ENCODE results near the gene DNAAF1.

The DNAAF1 gene

GRCh38 chr16:84161037-84161436, 15.9 kb downstream of the DNAAF1 start:
- DNase-seq (ENCODE audit: low read depth), result no peak

- DNase-seq (ENCODE audit: low read depth), result no peak
Observed at GRCh38 chr16:84161801-84162200, 16.7 kb downstream of the DNAAF1 start.

GRCh38 chr16:84165746-84166145, 20.6 kb downstream of the DNAAF1 start:
- DNase-seq (ENCODE audit: low read depth), result no peak

GRCh38 chr16:84166796-84167695, 21.9 kb downstream of the DNAAF1 start:
- DNase-seq (ENCODE audit: low read depth), result no peak

DNA sequence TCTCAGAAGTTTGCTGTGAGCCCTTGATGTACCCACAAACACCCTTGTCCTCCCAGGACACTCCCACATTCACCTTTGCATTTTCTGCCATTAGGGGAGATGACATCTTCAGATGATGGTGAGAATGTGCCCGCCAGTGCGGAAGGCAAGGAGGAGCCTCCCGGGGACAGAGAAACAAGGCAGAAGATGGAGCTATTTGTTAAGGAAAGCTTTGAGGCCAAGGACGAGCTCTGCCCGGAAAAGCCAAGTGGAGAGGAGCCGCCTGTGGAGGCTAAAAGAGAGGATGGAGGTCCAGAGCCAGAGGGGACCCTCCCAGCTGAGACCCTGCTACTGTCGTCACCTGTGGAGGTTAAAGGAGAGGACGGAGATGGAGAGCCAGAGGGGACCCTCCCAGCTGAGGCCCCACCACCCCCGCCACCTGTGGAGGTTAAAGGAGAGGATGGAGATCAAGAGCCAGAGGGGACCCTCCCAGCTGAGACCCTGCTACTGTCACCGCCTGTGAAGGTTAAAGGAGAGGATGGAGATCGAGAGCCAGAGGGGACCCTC, 24.7 kb downstream of the DNAAF1 start:
- DNase-seq (ENCODE audit: low read depth), result no peak

GRCh38 chr16:84174396-84174795, 29.3 kb downstream of the DNAAF1 start:
- no peak for DNase-seq (ENCODE audit: low read depth)

DNA sequence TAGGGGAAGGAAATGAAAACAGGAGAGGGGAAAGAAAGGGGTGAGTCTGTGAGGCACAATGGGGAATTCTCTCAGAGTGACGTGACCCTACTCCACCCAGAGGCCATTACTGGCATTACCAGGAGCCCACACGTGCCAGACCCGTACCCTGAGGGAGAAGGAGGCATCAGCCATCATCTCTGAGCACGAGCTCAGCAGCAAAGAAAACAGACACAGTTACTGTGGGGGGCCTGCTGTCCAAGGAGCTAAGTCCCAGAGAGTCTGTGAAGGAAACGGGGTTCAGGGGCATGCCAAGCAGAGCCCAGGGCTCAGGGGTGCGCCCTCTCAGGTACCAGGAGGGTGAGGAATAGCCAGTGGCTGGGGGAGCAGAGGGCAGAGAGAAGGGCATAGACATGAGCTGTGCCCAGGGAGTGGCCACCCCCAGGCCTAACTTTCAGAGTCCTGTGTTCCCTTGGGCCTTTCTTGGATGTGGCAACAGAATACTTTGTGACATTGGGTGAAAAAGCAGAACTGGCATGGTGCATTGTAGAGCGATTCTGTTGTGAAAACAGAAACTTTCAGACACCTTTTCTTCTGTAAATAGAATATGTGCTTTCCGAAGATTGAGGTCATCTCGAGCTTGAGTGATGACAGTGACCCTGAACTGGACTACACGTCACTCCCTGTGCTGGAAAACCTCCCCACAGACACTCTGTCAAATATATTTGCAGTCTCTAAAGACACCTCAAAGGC, 30.4 kb downstream of the DNAAF1 start:
- peak; percentile 50 for DNase-seq (ENCODE audit: low read depth)

- DNase-seq (ENCODE audit: low read depth), result no peak
Observed at GRCh38 chr16:84176192-84177053, 31.3 kb downstream of the DNAAF1 start.

- DNase-seq (ENCODE audit: low read depth), result no peak
Observed at GRCh38 chr16:84177741-84178073, 32.6 kb downstream of the DNAAF1 start.

GRCh38 chr16:84178146-84178765, 33.1 kb downstream of the DNAAF1 start:
- DNase-seq (ENCODE audit: low read depth), result no peak

DNA sequence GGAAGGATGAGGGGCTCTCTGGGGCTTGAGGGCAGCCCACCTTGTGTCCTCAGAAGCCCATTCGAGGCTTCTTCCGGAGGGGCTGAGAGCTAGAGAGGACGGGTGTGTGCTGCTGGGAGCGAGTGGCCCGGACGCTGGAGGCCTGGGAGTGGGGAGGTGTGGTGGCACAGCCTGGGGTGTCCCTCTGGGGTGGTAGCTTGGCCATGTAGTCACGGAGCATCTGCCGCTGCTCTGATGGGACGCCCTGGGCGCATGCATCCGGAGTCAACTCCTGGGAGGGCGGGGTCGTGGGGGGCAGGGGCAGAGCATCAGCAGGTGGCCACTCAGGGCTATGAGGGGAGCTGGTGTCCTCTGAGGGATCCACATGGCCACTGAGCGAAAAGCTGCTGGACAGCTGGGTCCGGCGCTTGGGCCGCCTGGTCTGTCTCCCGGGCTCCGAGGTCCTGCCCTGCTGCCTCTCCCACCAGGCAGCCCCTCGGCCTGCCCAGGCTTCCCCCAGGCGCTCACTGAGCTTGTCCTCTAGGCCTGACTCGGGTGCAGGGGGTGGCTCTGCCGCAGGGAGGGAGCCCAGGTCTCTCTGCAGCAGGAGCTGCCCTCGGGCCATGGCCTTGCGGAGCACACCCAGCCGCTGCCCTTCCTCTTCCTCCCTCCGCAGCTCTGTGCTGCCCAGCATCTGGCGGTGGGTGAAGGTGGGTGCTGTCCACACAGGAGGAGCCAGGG, 33.9 kb downstream of the DNAAF1 start:
- DNase-seq (ENCODE audit: low read depth), result no peak

DNA sequence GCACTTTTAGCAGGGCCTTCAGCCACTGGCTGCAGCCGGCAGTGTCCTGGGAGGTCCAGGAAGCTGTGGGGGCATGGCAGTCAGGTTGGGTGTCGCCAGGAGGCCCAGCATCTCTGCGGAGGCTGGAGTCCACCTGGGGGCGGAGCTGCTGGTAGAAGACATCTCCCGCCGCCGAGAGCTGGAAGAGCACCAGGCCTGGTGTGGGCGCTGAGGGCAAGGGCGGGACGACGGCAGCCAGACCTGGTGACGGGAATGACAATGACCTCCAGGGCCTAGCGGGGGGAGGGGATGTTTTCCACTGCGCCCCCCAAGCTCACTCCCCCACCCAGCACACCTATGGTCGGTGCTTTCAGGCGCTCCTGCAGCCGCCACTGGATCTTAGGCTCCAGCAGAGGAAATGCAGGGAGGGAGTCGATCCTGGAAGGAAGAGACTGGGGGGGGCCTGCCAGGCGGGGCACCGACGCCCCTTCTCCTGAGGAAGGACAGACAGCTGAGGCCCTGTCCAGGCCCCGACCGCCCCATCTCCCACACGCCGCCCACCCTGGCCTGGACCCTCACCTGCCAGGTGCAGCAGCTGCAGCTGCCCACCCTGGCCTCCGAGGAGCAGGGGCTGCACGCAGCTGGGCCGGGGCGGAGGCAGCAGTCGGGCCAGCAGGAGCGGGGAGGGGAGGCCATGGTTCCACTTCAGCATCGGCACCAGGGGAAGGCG, 34.7 kb downstream of the DNAAF1 start:
- DNase-seq (ENCODE audit: low read depth), result no peak

DNA sequence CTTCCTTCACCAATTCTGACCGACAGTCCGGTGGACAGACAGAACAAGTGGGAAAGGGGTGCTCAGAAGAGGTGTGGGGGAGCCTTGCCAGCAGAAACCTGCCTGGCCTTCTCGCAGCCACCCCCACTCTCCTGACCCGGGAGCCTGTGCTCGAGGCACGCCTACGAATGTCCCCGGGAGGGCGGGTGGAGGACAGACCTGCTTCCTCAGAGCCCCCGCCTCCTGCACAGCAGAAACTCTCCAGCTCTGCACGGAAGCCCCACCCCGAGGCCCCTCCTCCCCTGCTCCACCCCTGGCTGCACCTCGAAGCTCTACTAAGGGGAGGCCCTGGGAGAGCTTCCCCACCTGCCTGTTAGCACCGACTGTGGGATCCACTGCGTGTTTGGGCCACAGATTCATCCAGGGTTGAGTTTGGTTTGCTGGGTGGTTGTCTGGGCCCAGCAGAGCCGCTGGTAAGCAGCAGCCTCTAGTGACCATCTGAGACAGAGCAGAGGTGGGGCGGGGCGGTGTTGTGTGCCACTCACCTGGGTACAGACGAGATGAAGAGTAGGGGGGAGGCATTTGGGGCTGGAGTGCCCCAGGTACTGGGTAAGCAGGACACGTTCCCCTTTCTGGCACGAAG, 35.5 kb downstream of the DNAAF1 start:
- no peak for DNase-seq (ENCODE audit: low read depth)

DNA sequence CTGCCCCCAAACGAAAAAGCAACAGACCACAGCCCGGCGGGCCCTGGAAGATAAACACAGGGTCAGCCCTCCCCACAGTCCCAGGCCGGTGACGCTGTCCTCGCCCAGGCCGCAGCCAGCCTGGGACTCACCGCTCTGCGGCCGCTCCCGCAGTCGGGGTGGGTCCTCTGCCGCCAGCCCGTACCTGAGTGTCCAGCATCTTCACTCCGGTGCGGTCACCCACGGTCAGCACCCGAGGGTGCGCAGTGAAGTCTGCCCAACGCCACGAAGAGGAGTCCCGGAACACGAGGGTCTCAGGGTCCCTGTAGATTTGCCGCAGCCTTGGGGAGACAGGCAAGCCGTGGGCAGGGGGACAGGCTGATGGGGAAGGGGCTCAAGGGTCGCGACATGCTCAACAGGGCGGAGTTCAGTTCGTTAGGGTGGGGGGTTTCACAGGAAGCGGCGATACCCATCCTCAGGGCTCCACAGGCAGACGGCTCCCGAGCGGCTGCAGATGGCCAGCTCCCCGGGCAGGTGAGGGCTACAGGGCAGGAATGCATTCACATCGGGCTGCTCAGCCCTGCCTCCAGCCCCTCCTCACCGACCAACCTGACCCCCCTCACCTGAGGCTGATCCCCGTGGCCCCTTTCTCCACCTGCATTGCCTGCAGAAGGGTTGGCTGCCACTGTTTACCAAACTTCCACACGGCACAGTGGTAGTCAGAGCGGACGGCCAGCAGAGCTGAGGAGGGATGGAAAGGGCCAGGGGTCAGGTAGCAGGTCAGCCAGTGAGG, 36.2 kb downstream of the DNAAF1 start:
- DNase-seq (ENCODE audit: low read depth), result no peak

GRCh38 chr16:84182104-84182503, 37.0 kb downstream of the DNAAF1 start:
- no peak for DNase-seq (ENCODE audit: low read depth)

DNA sequence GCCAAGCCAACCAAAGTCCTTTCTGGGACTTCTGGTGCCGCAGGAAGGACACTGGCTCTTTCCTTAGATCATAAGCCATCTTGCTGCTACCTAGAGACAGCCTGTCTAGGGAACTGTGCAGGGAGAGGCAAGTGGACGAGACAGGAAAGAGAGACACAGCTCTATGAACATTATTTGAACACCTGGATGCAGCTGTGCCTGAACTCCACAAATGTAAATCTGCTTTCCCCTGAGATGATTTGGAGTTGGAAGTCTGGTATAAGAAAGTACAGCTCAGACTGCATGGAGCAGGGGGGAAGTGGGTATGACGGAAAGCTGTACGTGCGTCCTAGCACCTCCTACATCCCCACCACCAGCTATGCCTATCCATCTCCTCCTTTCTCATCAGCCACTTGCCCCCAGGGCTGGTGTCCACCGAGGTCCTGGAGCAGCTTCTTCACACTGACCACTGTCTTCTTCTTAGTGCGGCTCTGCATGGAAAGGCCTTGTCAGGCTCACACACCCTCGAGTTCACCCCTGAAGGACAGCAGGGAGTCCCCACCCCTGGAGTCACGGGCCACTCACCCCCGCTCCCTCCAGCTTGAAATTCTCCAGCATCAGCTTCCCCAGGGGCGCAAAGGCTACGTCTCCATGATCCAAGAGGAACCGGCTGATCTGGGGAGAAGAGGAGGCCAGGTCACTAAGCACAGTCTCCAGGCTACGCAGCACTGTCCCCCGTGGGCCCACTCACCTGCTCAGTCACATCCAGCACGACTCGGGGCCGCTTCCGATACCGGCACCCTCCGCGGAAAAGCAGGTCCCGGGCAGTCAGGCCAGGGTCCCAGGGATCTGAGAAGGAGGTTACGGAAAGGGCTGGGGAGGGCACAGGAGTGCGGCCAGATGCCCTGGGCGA, 37.8 kb downstream of the DNAAF1 start:
- DNase-seq (ENCODE audit: low read depth), result no peak

GRCh38 chr16:84183572-84183875, 38.4 kb downstream of the DNAAF1 start:
- DNase-seq (ENCODE audit: low read depth), result no peak

DNA sequence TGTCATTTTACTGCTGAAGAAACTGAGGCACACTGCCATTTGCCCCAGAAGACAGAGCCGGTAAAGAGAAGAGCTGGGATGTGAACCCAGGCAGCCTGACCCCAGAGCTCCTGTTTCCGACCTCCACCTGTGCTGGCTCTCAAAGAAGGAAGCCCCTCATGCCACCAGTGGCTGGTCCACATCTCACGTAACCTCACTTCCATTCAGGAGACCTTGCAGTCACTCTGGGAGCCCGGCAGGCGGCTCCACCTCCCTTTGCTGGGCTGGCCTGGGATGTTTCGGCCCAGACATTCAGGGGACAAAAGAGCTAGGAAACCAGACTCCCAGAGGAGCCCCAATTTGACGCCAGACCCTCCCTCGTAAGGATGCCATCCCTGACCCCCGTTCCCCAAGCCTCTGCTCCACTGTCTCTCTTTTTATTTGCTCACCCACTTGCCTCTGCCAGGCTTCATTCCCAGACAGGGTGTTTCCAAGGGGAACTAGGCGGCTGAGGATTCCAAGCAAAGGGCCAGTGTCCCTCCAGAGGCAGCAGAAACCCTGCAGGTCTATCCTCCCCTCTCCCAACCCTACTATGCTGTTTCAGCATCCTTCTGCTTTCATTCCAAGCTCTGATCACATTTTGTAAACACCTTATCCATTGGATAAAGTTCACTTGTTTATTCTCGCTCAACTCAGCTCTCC, 38.9 kb downstream of the DNAAF1 start:
- DNase-seq (ENCODE audit: low read depth), result no peak

Data from stimulated activated CD4-positive, alpha-beta T cell treated with anti-CD3 and anti-CD28 coated beads, Interleukin-2, amount 100 ng/mL, for 4 hours (primary cell).